WERI-Rb-1 (cell line): ENCODE results near the gene CCDC172.

Experiments
- DNase-seq: peaks from one replicate; pipeline ENCODE4 v3.0.0-alpha.2; 2020
- H3K27ac ChIP-seq: fragments of 250-450 bp; sonication (Bioruptor Pico); 2 replicates; pipeline ENCODE4 v1.5.1; 2020; ENCODE audit warnings: mild to moderate bottlenecking, moderate library complexity
- H3K27me3 ChIP-seq: fragments of 250-450 bp; sonication (Bioruptor Pico); 2 replicates; pipeline ENCODE4 v1.5.1; 2021; ENCODE audit warnings: mild to moderate bottlenecking, low read depth, moderate library complexity; ENCODE audit not compliant: insufficient read depth, severe bottlenecking
- H3K36me3 ChIP-seq: fragments of 250-450 bp; sonication (Bioruptor Pico); 2 replicates; pipeline ENCODE4 v1.5.1; 2020; ENCODE audit warnings: mild to moderate bottlenecking, moderate library complexity
- H3K4me3 ChIP-seq: 2 replicates; pipeline ENCODE4 v1.5.1; 2011; ENCODE audit warnings: low read depth, mild to moderate bottlenecking, control low read depth, low read length
- H3K9me3 ChIP-seq: fragments of 250-450 bp; sonication (Bioruptor Pico); 2 replicates; pipeline ENCODE4 v1.5.1; 2021; ENCODE audit warnings: mild to moderate bottlenecking, moderate library complexity; ENCODE audit not compliant: severe bottlenecking
- CTCF ChIP-seq: IDR thresholded peaks from 2 replicates; pipeline ENCODE4 v1.5.1; 2011; ENCODE audit warnings: low read depth, mild to moderate bottlenecking, control low read depth, inconsistent platforms, low read length

Gene CCDC172

GRCh38 chr10:116336866-116337265 is 12.6 kb downstream of the CCDC172 start:
- no peaks in the 10 kb centered on the region for H3K9me3 ChIP-seq
- no peak overlapping the region for H3K27ac ChIP-seq
- DNase-seq: no peak
- TF ChIP-seq CTCF: no peak
- no peaks in the 10 kb centered on the region for H3K36me3 ChIP-seq
- no peak overlapping the region for H3K4me3 ChIP-seq
- no peaks in the 10 kb centered on the region for H3K27me3 ChIP-seq

DNA sequence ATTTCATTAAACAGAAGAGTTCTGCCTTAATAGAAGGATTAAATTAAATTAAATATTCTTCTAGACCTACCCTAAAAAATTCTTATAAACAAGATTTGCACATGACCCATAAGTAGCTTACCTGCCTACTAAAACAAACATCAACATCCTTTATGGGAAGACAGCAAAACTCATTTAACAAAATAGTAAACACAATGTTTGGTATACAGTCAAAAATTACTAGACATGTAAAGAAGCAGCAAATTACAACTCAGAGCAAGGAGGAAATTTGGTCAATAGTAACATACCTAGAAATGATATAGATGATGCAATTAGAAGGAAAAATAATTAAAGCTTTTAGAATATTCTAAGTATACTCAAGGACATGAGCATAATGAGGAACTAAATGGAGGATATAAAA is 27.9 kb downstream of the CCDC172 start:
- no peaks in the 10 kb centered on the region for H3K9me3 ChIP-seq
- no peak for TF ChIP-seq CTCF
- H3K27ac ChIP-seq: no peak overlapping the region
- no peaks in the 10 kb centered on the region for H3K36me3 ChIP-seq
- DNase-seq: no peak
- H3K27me3 ChIP-seq: no peaks in the 10 kb centered on the region
- H3K4me3 ChIP-seq: no peak overlapping the region

- Histone ChIP-seq H3K4me3 (no peak overlapping the region), H3K9me3 (no peaks in the 10 kb centered on the region), H3K27ac (no peak overlapping the region), H3K36me3 (no peaks in the 10 kb centered on the region), H3K27me3 (no peaks in the 10 kb centered on the region)
- no peak for TF ChIP-seq CTCF
- no peak for DNase-seq
Measured at GRCh38 chr10:116353817-116354216, 29.6 kb downstream of the CCDC172 start.

DNA sequence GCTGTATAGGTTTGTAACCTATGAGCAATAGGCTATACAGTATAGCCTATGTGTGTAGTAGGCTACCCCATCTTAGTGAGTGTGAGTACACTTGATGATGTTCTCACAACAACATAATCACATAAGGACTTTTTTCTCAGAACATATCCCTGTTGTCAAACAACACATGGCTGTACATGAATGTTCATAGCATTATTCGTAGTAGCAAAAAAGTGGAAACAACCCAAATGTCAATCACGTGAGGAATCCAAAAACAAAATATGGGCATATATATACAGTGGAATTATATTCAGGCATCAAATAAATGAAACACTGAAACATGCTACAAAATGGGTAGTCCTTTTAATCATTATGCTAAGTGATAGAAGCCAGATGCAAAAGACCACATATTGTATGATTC is 31.1 kb downstream of the CCDC172 start:
- DNase-seq: no peak
- Histone ChIP-seq H3K4me3 (no peak overlapping the region), H3K36me3 (no peaks in the 10 kb centered on the region), H3K9me3 (no peaks in the 10 kb centered on the region), H3K27me3 (no peaks in the 10 kb centered on the region), H3K27ac (no peak overlapping the region)
- TF ChIP-seq CTCF: no peak

GRCh38 chr10:116356833-116357232 is 32.6 kb downstream of the CCDC172 start:
- Histone ChIP-seq H3K27ac (no peak overlapping the region), H3K27me3 (no peaks in the 10 kb centered on the region), H3K4me3 (no peak overlapping the region), H3K9me3 (no peaks in the 10 kb centered on the region), H3K36me3 (no peaks in the 10 kb centered on the region)
- DNase-seq: no peak
- TF ChIP-seq CTCF: no peak

DNA sequence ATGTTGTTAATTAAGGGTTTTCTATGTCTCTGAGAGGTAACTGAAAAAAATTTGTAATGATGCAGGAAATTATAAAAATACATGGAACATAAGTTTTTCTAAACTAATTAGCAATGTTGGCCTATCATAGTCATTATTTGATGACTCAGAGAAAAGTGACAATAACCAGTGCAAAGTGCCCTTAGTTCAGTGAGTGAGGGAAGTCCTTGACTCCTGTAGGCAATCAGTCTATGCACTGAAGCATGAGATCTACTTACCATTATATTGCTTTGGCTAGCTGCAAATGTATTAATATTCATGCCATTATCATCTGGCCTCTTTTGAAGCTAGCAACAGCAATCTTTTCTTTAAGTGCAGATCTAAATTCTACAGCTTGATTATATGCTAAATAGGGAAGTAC is 40.6 kb downstream of the CCDC172 start:
- no peaks in the 10 kb centered on the region for H3K9me3 ChIP-seq
- no peak for TF ChIP-seq CTCF
- no peak for DNase-seq
- no peaks in the 10 kb centered on the region for H3K27me3 ChIP-seq
- H3K4me3 ChIP-seq: no peak overlapping the region
- H3K27ac ChIP-seq: no peak overlapping the region
- H3K36me3 ChIP-seq: no peaks in the 10 kb centered on the region
